Liver (tissue), 9 donors: ENCODE data around the gene CEACAM6. TPM values are rescaled to one million over a fixed set of nuclear protein-coding genes. Genes with fewer than 3 reads are reported as not detected.

ENCODE experiments used
- DNase-seq: peaks from one replicate; pipeline ENCODE4 v3.0.0-alpha.2; 2017; ENCODE audit warnings: low spot score
- H3K27ac ChIP-seq, 2 donors: one replicate each; pipeline ENCODE4 v1.7.0; 2013; ENCODE audit warnings: inconsistent platforms in 2 of 2, low read length in 2 of 2, control low read depth in 1 of 2, low read depth in 1 of 2, mild to moderate bottlenecking in 1 of 2
- H3K27me3 ChIP-seq, 4 donors: one replicate each; pipeline versions ENCODE4 v1.6.1 to v1.7.0; 2013; ENCODE audit warnings: low read length in 3 of 4, inconsistent platforms in 1 of 4, mild to moderate bottlenecking in 1 of 4, moderate library complexity in 1 of 4; ENCODE audit not compliant: control insufficient read depth in 4 of 4, insufficient read depth in 4 of 4
- H3K36me3 ChIP-seq, 4 donors: one replicate each; pipeline versions ENCODE4 v1.6.1 to v1.7.0; 2013; ENCODE audit warnings: low read length in 3 of 4, mild to moderate bottlenecking in 3 of 4, low read depth in 1 of 4, moderate library complexity in 1 of 4; ENCODE audit not compliant: control insufficient read depth in 4 of 4, insufficient read depth in 3 of 4
- H3K4me1 ChIP-seq, 4 donors: one replicate each; pipeline versions ENCODE4 v1.6.1 to v1.7.0; 2013; ENCODE audit warnings: low read length in 3 of 4, mild to moderate bottlenecking in 3 of 4, moderate library complexity in 1 of 4; ENCODE audit not compliant: control insufficient read depth in 4 of 4, insufficient read depth in 4 of 4
- H3K4me3 ChIP-seq, 3 donors: one replicate each; pipeline versions ENCODE4 v1.6.1 to v1.7.0; 2013; ENCODE audit warnings: low read length in 3 of 3, control low read depth in 1 of 3, low read depth in 1 of 3, mild to moderate bottlenecking in 1 of 3
- H3K9ac ChIP-seq, 2 donors: one replicate each; pipeline ENCODE4 v1.7.0; 2013; ENCODE audit warnings: low read length in 2 of 2, mild to moderate bottlenecking in 2 of 2, moderate library complexity in 2 of 2, control low read depth in 1 of 2, low read depth in 1 of 2
- H3K9me3 ChIP-seq, 4 donors: one replicate each; pipeline versions ENCODE4 v1.6.1 to v1.7.0; 2013; ENCODE audit warnings: low read length in 3 of 4; ENCODE audit not compliant: control insufficient read depth in 4 of 4
- EGR1 ChIP-seq, 2 donors: IDR thresholded peaks; 2 replicates each; pipeline ENCODE4 v1.6.1; 2016 to 2018; ENCODE audit warnings: antibody characterized with exemption in 2 of 2, low read depth in 2 of 2
- FOXA1 ChIP-seq: IDR thresholded peaks from 2 replicates; pipeline ENCODE4 v1.6.1; 2016; ENCODE audit warnings: antibody characterized with exemption
- HNF4G ChIP-seq: IDR thresholded peaks from 2 replicates; pipeline ENCODE4 v1.6.1; 2016; ENCODE audit warnings: antibody characterized with exemption
- JUND ChIP-seq, 2 donors: IDR thresholded peaks; 2 replicates each; pipeline ENCODE4 v1.6.1; 2016; ENCODE audit warnings: antibody characterized with exemption in 2 of 2
- RAD21 ChIP-seq, 2 donors: IDR thresholded peaks; 2 replicates each; pipeline ENCODE4 v1.6.1; 2016; ENCODE audit warnings: antibody characterized with exemption in 2 of 2, mild to moderate bottlenecking in 2 of 2
- RXRA ChIP-seq, 2 donors: IDR thresholded peaks; 2 replicates each; pipeline ENCODE4 v1.6.1; 2017 to 2018; ENCODE audit warnings: antibody characterized with exemption in 2 of 2, mild to moderate bottlenecking in 1 of 2
- SP1 ChIP-seq: IDR thresholded peaks from 2 replicates; pipeline ENCODE4 v1.6.1; 2018; ENCODE audit warnings: antibody characterized with exemption, mild to moderate bottlenecking
- YY1 ChIP-seq: IDR thresholded peaks from 2 replicates; pipeline ENCODE4 v1.6.1; 2016; ENCODE audit warnings: antibody characterized with exemption, mild to moderate bottlenecking
- WGBS: extraction: QIAGEN DNeasy Blood & Tissue Kit; methylation state at CpG from one replicate; pipeline ENCODE4 v1.1.7; 2013; 5-methylcytosine and 5-hydroxymethylcytosine counted together
- polyA plus RNA-seq, 2 donors: library from polyadenylated mRNA; stranded (reverse) in 1 of 2; unstranded in 1 of 2; fragments of 200-250 nt in 1 of 2; fragments of >200 nt in 1 of 2; fragmentation: Nextera tagmentation in 1 of 2; extraction: Ambion mirVana in 1 of 2; gene quantifications; one replicate each; pipeline versions ENCODE4 v1.2.1 to v1.2.3, GENCODE V29; 2013 to 2015
- total RNA-seq, 2 donors: library from RNA; depleted of rRNA; stranded (reverse); fragments of >200 nt; gene quantifications; one replicate each; pipeline ENCODE4 v1.2.3, GENCODE V29; 2014
- TF ChIP-seq, protein P1 (sequence below): IDR thresholded peaks from 2 replicates; pipeline ENCODE4 v1.6.1; 2016; ENCODE audit warnings: antibody characterized with exemption, mild to moderate bottlenecking
- TF ChIP-seq, protein P2 (sequence below): fragments of 150-350 bp; IDR thresholded peaks from 2 replicates; pipeline ENCODE4 v1.5.1; 2017; ENCODE audit warnings: improper control_type of control experiment, low read depth, low read length; ENCODE audit not compliant: missing input control
- TF ChIP-seq, protein P3 (sequence below): IDR thresholded peaks from 2 replicates; pipeline ENCODE4 v1.6.1; 2016; ENCODE audit warnings: antibody characterized with exemption
- TF ChIP-seq, protein P4 (sequence below): IDR thresholded peaks from 2 replicates; pipeline ENCODE4 v1.6.1; 2016; ENCODE audit warnings: antibody characterized with exemption
- TF ChIP-seq, protein P5 (sequence below): IDR thresholded peaks from 2 replicates; pipeline ENCODE4 v1.6.1; 2016; ENCODE audit warnings: antibody characterized with exemption
- donor health status: healthy.
- donor health status: healthy.
- donor health status: healthy.
- donor health status: healthy.
- donor health status: healthy.

The CEACAM6 gene
- total and polyA plus RNA-seq, 4 donors: 0.08 to 2.4 (median 0.28) TPM; not detected in 1

DNA sequence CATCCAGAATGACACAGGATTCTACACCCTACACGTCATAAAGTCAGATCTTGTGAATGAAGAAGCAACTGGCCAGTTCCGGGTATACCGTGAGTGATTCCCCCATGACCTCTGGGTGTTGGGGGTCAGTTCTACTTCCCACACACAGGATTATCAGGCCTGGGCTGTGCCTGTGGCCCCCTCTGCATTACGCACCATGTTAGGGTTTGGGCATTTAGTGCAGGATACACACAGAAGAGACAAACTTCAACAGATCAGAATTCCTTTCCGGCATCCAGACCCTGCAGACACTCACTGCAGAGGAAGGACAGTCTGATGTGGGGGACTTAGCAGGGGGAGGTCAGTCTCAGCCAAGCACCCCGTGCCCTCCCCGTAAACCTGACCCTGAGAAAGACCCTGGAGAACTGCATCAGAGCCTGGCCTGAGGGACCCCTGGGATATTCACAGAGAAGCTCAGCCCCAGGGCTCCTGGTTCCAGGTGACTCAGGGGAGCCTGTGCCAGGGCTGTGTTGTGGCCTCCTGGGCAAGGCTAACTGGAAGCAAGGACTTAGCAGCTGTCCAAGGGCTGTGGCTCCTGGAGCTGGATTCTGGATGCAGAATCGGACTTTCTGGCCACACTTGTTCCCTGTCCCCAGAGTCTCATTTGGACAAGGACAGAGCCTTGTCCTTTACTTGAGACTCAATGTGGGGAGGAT is 45.2 kb upstream of the CEACAM6 start:
- no peaks in the 10 kb centered on the region for H3K36me3 ChIP-seq
- 72% methylated on average over 8 of the region's 8 CpGs for WGBS
- H3K4me3 ChIP-seq: no peak overlapping the region
- H3K9ac ChIP-seq: no peak overlapping the region
- no peak overlapping the region for H3K27ac ChIP-seq
- no peaks in the 10 kb centered on the region for H3K9me3 ChIP-seq
- H3K4me1 ChIP-seq: no peaks in the 10 kb centered on the region
- H3K27me3 ChIP-seq: peaks cover 0 to 8% (median 2%) of the 10 kb centered on the region in 4 donors
- DNase-seq: peak; percentile 4
- TF ChIP-seq EGR1 (IDR thresholded peaks at IDR 0.05; ENCODE audit: low read depth in 2 of 2) (no peak), FOXA1 (no peak), JUND (IDR thresholded peaks at IDR 0.05) (no peak), YY1 (no peak), RXRA (IDR thresholded peaks at IDR 0.05) (no peak), SP1 (no peak), HNF4G (no peak), RAD21 (IDR thresholded peaks at IDR 0.05) (no peak)
- TF ChIP-seq, protein P1, sequence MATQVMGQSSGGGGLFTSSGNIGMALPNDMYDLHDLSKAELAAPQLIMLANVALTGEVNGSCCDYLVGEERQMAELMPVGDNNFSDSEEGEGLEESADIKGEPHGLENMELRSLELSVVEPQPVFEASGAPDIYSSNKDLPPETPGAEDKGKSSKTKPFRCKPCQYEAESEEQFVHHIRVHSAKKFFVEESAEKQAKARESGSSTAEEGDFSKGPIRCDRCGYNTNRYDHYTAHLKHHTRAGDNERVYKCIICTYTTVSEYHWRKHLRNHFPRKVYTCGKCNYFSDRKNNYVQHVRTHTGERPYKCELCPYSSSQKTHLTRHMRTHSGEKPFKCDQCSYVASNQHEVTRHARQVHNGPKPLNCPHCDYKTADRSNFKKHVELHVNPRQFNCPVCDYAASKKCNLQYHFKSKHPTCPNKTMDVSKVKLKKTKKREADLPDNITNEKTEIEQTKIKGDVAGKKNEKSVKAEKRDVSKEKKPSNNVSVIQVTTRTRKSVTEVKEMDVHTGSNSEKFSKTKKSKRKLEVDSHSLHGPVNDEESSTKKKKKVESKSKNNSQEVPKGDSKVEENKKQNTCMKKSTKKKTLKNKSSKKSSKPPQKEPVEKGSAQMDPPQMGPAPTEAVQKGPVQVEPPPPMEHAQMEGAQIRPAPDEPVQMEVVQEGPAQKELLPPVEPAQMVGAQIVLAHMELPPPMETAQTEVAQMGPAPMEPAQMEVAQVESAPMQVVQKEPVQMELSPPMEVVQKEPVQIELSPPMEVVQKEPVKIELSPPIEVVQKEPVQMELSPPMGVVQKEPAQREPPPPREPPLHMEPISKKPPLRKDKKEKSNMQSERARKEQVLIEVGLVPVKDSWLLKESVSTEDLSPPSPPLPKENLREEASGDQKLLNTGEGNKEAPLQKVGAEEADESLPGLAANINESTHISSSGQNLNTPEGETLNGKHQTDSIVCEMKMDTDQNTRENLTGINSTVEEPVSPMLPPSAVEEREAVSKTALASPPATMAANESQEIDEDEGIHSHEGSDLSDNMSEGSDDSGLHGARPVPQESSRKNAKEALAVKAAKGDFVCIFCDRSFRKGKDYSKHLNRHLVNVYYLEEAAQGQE: no peak
- TF ChIP-seq, protein P2, sequence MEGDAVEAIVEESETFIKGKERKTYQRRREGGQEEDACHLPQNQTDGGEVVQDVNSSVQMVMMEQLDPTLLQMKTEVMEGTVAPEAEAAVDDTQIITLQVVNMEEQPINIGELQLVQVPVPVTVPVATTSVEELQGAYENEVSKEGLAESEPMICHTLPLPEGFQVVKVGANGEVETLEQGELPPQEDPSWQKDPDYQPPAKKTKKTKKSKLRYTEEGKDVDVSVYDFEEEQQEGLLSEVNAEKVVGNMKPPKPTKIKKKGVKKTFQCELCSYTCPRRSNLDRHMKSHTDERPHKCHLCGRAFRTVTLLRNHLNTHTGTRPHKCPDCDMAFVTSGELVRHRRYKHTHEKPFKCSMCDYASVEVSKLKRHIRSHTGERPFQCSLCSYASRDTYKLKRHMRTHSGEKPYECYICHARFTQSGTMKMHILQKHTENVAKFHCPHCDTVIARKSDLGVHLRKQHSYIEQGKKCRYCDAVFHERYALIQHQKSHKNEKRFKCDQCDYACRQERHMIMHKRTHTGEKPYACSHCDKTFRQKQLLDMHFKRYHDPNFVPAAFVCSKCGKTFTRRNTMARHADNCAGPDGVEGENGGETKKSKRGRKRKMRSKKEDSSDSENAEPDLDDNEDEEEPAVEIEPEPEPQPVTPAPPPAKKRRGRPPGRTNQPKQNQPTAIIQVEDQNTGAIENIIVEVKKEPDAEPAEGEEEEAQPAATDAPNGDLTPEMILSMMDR: no peak
- TF ChIP-seq, protein P3, sequence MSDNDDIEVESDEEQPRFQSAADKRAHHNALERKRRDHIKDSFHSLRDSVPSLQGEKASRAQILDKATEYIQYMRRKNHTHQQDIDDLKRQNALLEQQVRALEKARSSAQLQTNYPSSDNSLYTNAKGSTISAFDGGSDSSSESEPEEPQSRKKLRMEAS: no peak
- TF ChIP-seq, protein P4, sequence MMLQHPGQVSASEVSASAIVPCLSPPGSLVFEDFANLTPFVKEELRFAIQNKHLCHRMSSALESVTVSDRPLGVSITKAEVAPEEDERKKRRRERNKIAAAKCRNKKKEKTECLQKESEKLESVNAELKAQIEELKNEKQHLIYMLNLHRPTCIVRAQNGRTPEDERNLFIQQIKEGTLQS: no peak
- TF ChIP-seq, protein P5, sequence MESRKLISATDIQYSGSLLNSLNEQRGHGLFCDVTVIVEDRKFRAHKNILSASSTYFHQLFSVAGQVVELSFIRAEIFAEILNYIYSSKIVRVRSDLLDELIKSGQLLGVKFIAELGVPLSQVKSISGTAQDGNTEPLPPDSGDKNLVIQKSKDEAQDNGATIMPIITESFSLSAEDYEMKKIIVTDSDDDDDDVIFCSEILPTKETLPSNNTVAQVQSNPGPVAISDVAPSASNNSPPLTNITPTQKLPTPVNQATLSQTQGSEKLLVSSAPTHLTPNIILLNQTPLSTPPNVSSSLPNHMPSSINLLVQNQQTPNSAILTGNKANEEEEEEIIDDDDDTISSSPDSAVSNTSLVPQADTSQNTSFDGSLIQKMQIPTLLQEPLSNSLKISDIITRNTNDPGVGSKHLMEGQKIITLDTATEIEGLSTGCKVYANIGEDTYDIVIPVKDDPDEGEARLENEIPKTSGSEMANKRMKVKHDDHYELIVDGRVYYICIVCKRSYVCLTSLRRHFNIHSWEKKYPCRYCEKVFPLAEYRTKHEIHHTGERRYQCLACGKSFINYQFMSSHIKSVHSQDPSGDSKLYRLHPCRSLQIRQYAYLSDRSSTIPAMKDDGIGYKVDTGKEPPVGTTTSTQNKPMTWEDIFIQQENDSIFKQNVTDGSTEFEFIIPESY: no peak
